ENCODE results near the gene MYCBPAP.

The MYCBPAP gene

GRCh38 chr17:50465171-50465570, 43.1 kb upstream of the MYCBPAP start:
- Histone ChIP-seq H3K27me3 (ENCODE audit: insufficient read depth, low read depth) (no peaks in the 10 kb centered on the region), H3K4me2 (no peak overlapping the region), H3K27ac (no peak overlapping the region), H2AFZ (ENCODE audit: low read depth) (no peak overlapping the region), H3K4me3 (IDR thresholded peaks at IDR 0.05; ENCODE audit: insufficient read depth, low read depth, low read length) (no peak overlapping the region), H3K79me2 (ENCODE audit: insufficient read depth, low read depth) (no peaks in the 10 kb centered on the region), H3K4me1 (ENCODE audit: low read depth, poor library complexity, severe bottlenecking) (no peaks in the 10 kb centered on the region), H3K36me3 (ENCODE audit: insufficient read depth) (no peaks in the 10 kb centered on the region), H4K20me1 (ENCODE audit: insufficient read depth) (no peaks in the 10 kb centered on the region), H3K9ac (no peak overlapping the region)
- TF ChIP-seq CTCF (conservative IDR thresholded peaks at IDR 0.05; ENCODE audit: low read depth, low read length): no peak

GRCh38 chr17:50465635-50466034, 42.6 kb upstream of the MYCBPAP start:
- Histone ChIP-seq H3K27me3 (ENCODE audit: insufficient read depth, low read depth) (no peaks in the 10 kb centered on the region), H3K4me2 (no peak overlapping the region), H2AFZ (ENCODE audit: low read depth) (no peak overlapping the region), H3K4me1 (ENCODE audit: low read depth, poor library complexity, severe bottlenecking) (no peaks in the 10 kb centered on the region), H3K9ac (no peak overlapping the region), H3K79me2 (ENCODE audit: insufficient read depth, low read depth) (no peaks in the 10 kb centered on the region), H3K27ac (no peak overlapping the region), H3K4me3 (IDR thresholded peaks at IDR 0.05; ENCODE audit: insufficient read depth, low read depth, low read length) (no peak overlapping the region), H3K36me3 (ENCODE audit: insufficient read depth) (no peaks in the 10 kb centered on the region), H4K20me1 (ENCODE audit: insufficient read depth) (no peaks in the 10 kb centered on the region)
- TF ChIP-seq CTCF (conservative IDR thresholded peaks at IDR 0.05; ENCODE audit: low read depth, low read length): no peak

GRCh38 chr17:50466371-50467113, 41.7 kb upstream of the MYCBPAP start:
- Histone ChIP-seq H3K27me3 (ENCODE audit: insufficient read depth, low read depth) (no peaks in the 10 kb centered on the region), H3K4me3 (IDR thresholded peaks at IDR 0.05; ENCODE audit: insufficient read depth, low read depth, low read length) (no peak overlapping the region), H3K36me3 (ENCODE audit: insufficient read depth) (no peaks in the 10 kb centered on the region), H3K4me1 (ENCODE audit: low read depth, poor library complexity, severe bottlenecking) (no peaks in the 10 kb centered on the region), H3K4me2 (no peak overlapping the region), H2AFZ (ENCODE audit: low read depth) (no peak overlapping the region), H3K9ac (no peak overlapping the region), H3K27ac (no peak overlapping the region), H3K79me2 (ENCODE audit: insufficient read depth, low read depth) (no peaks in the 10 kb centered on the region), H4K20me1 (ENCODE audit: insufficient read depth) (no peaks in the 10 kb centered on the region)
- no peak for TF ChIP-seq CTCF (conservative IDR thresholded peaks at IDR 0.05; ENCODE audit: low read depth, low read length)

- TF ChIP-seq CTCF (conservative IDR thresholded peaks at IDR 0.05; ENCODE audit: low read depth, low read length): no peak
- H4K20me1 ChIP-seq (ENCODE audit: insufficient read depth): no peaks in the 10 kb centered on the region
- no peak overlapping the region for H3K4me2 ChIP-seq
- no peaks in the 10 kb centered on the region for H3K36me3 ChIP-seq (ENCODE audit: insufficient read depth)
- no peak overlapping the region for H3K27ac ChIP-seq
- H2AFZ ChIP-seq (ENCODE audit: low read depth): no peak overlapping the region
- H3K27me3 ChIP-seq (ENCODE audit: insufficient read depth, low read depth): no peaks in the 10 kb centered on the region
- H3K4me1 ChIP-seq (ENCODE audit: low read depth, poor library complexity, severe bottlenecking): no peaks in the 10 kb centered on the region
- no peak overlapping the region for H3K9ac ChIP-seq
- H3K79me2 ChIP-seq (ENCODE audit: insufficient read depth, low read depth): no peaks in the 10 kb centered on the region
- no peak overlapping the region for H3K4me3 ChIP-seq (IDR thresholded peaks at IDR 0.05; ENCODE audit: insufficient read depth, low read depth, low read length)
These were observed 41.0 kb upstream of the MYCBPAP start for GRCh38 chr17:50467114-50467854.
